ENCODE data around the gene SYNPO. TPM values are rescaled to one million over a fixed set of nuclear protein-coding genes. Genes with fewer than 3 reads are reported as not detected.

The SYNPO gene
- total RNA-seq, 1 donor from 2014 or later, result 40.2 TPM

DNA sequence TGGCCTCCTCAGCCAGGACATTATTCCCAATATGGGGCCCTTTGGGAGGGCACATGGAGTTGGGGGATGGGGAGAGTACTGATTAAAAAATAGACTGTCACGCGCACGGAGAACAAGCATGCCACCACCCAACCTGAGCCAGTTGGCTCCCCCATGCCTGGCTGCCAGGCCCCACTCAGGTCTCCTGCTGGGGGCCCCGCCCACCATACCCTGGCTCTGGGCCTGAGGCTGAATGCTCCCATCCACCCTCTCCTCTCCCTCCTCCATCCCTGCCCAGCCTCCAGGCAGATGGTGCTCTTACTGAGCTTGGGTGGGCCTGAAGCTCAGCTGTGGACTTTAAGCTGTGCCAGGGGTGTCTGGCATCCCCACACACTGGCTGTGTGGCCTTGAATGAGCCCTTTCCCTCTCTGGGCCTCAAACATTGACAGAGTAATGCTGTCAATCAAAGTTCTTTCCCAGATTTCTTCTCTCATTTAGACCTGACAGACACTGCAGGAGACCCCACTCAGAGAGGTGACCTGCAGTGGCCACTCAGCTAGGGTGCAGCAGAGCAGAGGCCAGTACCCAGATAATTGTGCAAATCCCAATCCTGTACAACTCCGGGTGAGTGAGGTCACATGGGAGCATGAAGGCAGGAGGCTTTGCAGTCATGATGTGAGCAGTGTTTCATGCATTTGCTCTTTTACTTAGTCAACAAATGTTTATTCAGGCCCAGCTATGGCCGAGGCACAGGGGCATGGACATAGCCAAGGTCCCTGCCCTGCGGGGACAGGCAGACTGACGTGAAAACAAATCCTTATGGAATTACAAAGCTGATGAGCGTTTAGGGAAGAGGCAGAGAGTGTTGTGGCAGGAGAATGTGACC, 9.8 kb upstream of the SYNPO start:
- Histone ChIP-seq H3K9ac (ENCODE audit: low read length) (no peak overlapping the region), H3K9me3 (ENCODE audit: insufficient read depth, low read depth, low read length) (no peaks in the 10 kb centered on the region), H3K4me1 (ENCODE audit: insufficient read depth, low read length) (peaks cover 35% of the 10 kb centered on the region), H3K4me3 (ENCODE audit: insufficient read depth, low read depth, low read length) (no peak overlapping the region), H3K79me2 (ENCODE audit: insufficient read depth, low read length) (peaks cover 40% of the 10 kb centered on the region), H3K36me3 (ENCODE audit: insufficient read depth, low read length) (no peaks in the 10 kb centered on the region), H3K4me2 (ENCODE audit: low read length) (no peak overlapping the region), H4K20me1 (ENCODE audit: insufficient read depth, low read length) (peaks cover 25% of the 10 kb centered on the region), H3K27ac (ENCODE audit: low read depth, low read length) (no peak overlapping the region), H2AFZ (ENCODE audit: low read depth, low read length) (no peak overlapping the region), H3K27me3 (ENCODE audit: insufficient read depth, low read length) (no peaks in the 10 kb centered on the region)
- H3K4me1 Mint-ChIP-seq (ENCODE audit: low read depth, unreplicated experiment), result peaks cover 44% of the 10 kb centered on the region
- peaks cover 13% of the 10 kb centered on the region for H3K36me3 Mint-ChIP-seq (ENCODE audit: low read depth, unreplicated experiment)
- TF ChIP-seq, protein P1, sequence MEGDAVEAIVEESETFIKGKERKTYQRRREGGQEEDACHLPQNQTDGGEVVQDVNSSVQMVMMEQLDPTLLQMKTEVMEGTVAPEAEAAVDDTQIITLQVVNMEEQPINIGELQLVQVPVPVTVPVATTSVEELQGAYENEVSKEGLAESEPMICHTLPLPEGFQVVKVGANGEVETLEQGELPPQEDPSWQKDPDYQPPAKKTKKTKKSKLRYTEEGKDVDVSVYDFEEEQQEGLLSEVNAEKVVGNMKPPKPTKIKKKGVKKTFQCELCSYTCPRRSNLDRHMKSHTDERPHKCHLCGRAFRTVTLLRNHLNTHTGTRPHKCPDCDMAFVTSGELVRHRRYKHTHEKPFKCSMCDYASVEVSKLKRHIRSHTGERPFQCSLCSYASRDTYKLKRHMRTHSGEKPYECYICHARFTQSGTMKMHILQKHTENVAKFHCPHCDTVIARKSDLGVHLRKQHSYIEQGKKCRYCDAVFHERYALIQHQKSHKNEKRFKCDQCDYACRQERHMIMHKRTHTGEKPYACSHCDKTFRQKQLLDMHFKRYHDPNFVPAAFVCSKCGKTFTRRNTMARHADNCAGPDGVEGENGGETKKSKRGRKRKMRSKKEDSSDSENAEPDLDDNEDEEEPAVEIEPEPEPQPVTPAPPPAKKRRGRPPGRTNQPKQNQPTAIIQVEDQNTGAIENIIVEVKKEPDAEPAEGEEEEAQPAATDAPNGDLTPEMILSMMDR (IDR thresholded peaks at IDR 0.05; ENCODE audit: insufficient read depth, low read depth, low read length), result no peak
- TF ChIP-seq EZH2 (IDR thresholded peaks at IDR 0.05; ENCODE audit: insufficient read depth, low read length), result no peak
- H3K9me3 Mint-ChIP-seq (ENCODE audit: unreplicated experiment), result no peaks in the 10 kb centered on the region
- DNase-seq (ENCODE audit: low read depth) (no peak), FAIRE-seq (no peak)
- peak overlapping the region; percentile 54 for H3K27ac Mint-ChIP-seq (ENCODE audit: unreplicated experiment)
- peaks cover 2% of the 10 kb centered on the region for H3K27me3 Mint-ChIP-seq (ENCODE audit: low read depth, unreplicated experiment)
- peak overlapping the region; percentile 66 for H3K4me3 Mint-ChIP-seq (ENCODE audit: unreplicated experiment)

DNA sequence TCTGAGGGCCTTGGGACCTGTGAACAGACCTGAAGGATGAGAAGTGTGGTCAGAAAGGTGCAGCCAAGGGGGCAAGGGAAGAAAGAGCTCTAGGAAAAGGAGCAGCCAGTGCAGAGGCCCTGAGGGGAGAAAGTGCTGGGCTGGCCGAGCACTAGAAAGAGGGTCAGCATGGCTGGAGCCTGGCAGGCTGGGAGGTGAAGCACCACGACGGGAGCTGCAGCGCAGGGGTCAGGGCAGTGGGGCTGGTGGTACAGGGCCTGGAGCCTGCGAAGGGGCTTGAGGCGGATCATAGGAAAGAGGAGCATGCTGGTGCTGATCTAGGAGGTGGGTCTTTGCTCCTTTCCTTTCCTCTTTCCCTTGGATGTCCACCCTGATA, 9.1 kb upstream of the SYNPO start:
- H3K27ac Mint-ChIP-seq (ENCODE audit: unreplicated experiment), result peak overlapping the region; percentile 54
- peaks cover 2% of the 10 kb centered on the region for H3K27me3 Mint-ChIP-seq (ENCODE audit: low read depth, unreplicated experiment)
- H3K36me3 ChIP-seq (ENCODE audit: insufficient read depth, low read length), result no peaks in the 10 kb centered on the region
- peaks cover 13% of the 10 kb centered on the region for H3K36me3 Mint-ChIP-seq (ENCODE audit: low read depth, unreplicated experiment)
- no peak overlapping the region for H3K27ac ChIP-seq (ENCODE audit: low read depth, low read length)
- H3K9me3 ChIP-seq (ENCODE audit: insufficient read depth, low read depth, low read length), result no peaks in the 10 kb centered on the region
- no peaks in the 10 kb centered on the region for H3K27me3 ChIP-seq (ENCODE audit: insufficient read depth, low read length)
- TF ChIP-seq, protein P1 (IDR thresholded peaks at IDR 0.05; ENCODE audit: insufficient read depth, low read depth, low read length), result no peak
- no peak for TF ChIP-seq EZH2 (IDR thresholded peaks at IDR 0.05; ENCODE audit: insufficient read depth, low read length)
- FAIRE-seq (no peak), DNase-seq (ENCODE audit: low read depth) (no peak)
- H3K4me1 Mint-ChIP-seq (ENCODE audit: low read depth, unreplicated experiment), result peaks cover 49% of the 10 kb centered on the region
- peaks cover 34% of the 10 kb centered on the region for H3K79me2 ChIP-seq (ENCODE audit: insufficient read depth, low read length)
- no peak overlapping the region for H3K4me3 Mint-ChIP-seq (ENCODE audit: unreplicated experiment)
- peaks cover 25% of the 10 kb centered on the region for H4K20me1 ChIP-seq (ENCODE audit: insufficient read depth, low read length)
- no peaks in the 10 kb centered on the region for H3K9me3 Mint-ChIP-seq (ENCODE audit: unreplicated experiment)
- H3K4me2 ChIP-seq (ENCODE audit: low read length), result no peak overlapping the region
- H3K4me3 ChIP-seq (ENCODE audit: insufficient read depth, low read depth, low read length), result no peak overlapping the region
- no peak overlapping the region for H2AFZ ChIP-seq (ENCODE audit: low read depth, low read length)
- no peak overlapping the region for H3K9ac ChIP-seq (ENCODE audit: low read length)
- peaks cover 35% of the 10 kb centered on the region for H3K4me1 ChIP-seq (ENCODE audit: insufficient read depth, low read length)

All from astrocyte (in vitro differentiated cells and primary cell).